Colon (tissue), 2 donors: ENCODE results near the gene MTG1.
"Not testable (repeated sequence)": the region's sequence is repeated elsewhere in the genome, so short reads cannot be mapped to it uniquely, and the experiment has no call there.

Experiments used
- FAIRE-seq: peaks from 2 replicates; lab custom pipeline; 2012; peaks lifted over from hg19 to GRCh38; lab: Jason Lieb, UNC
- donor health status: control.
- donor health status: control.

MTG1 gene

GRCh38 chr10:133378251-133379096, 15.5 kb upstream of the MTG1 start:
- no peak for FAIRE-seq

GRCh38 chr10:133379152-133379800, 14.7 kb upstream of the MTG1 start, which contains the start of gene PAOX:
TSS of gene PAOX (plus strand) at chr10:133379262. CDS start at chr10:133379317, 55 bp downstream.
- no peak for FAIRE-seq

- no peak for FAIRE-seq
Measured at GRCh38 chr10:133379801-133380666, 13.9 kb upstream of the MTG1 start.

GRCh38 chr10:133381036-133381435, 12.9 kb upstream of the MTG1 start:
- no peak for FAIRE-seq

- no peak for FAIRE-seq
Measured at GRCh38 chr10:133383551-133383950, 10.4 kb upstream of the MTG1 start.

- FAIRE-seq: no peak
Measured at GRCh38 chr10:133384071-133384470, 9.9 kb upstream of the MTG1 start.

GRCh38 chr10:133385214-133385613, 8.7 kb upstream of the MTG1 start:
- FAIRE-seq: no peak

- not testable (repeated sequence) for FAIRE-seq
Measured at GRCh38 chr10:133386951-133387350, 7.0 kb upstream of the MTG1 start.

- FAIRE-seq: no peak
Measured at GRCh38 chr10:133388236-133388972, 5.6 kb upstream of the MTG1 start.

GRCh38 chr10:133388973-133389818, 4.8 kb upstream of the MTG1 start:
- no peak for FAIRE-seq

GRCh38 chr10:133390597-133391248, 3.2 kb upstream of the MTG1 start:
- no peak for FAIRE-seq

GRCh38 chr10:133391249-133391635, 2.7 kb upstream of the MTG1 start:
- FAIRE-seq: no peak

GRCh38 chr10:133391761-133392518, 2.0 kb upstream of the MTG1 start:
- FAIRE-seq: no peak

- no peak for FAIRE-seq
Measured at GRCh38 chr10:133393401-133394063, 425 bp upstream of the MTG1 start.

- no peak for FAIRE-seq
Measured at GRCh38 chr10:133394801-133395221, 854 bp downstream of the MTG1 start.

GRCh38 chr10:133396035-133396624, 2.2 kb downstream of the MTG1 start:
- no peak for FAIRE-seq

- no peak for FAIRE-seq
Measured at GRCh38 chr10:133397938-133398337, 4.0 kb downstream of the MTG1 start.

- no peak for FAIRE-seq
Measured at GRCh38 chr10:133399123-133399601, 5.2 kb downstream of the MTG1 start.
